ENCODE results near the gene RXYLT1.

The RXYLT1 gene

GRCh38 chr12:63814146-63814772, 34.5 kb downstream of the RXYLT1 start:
- TF ChIP-seq, protein P1, sequence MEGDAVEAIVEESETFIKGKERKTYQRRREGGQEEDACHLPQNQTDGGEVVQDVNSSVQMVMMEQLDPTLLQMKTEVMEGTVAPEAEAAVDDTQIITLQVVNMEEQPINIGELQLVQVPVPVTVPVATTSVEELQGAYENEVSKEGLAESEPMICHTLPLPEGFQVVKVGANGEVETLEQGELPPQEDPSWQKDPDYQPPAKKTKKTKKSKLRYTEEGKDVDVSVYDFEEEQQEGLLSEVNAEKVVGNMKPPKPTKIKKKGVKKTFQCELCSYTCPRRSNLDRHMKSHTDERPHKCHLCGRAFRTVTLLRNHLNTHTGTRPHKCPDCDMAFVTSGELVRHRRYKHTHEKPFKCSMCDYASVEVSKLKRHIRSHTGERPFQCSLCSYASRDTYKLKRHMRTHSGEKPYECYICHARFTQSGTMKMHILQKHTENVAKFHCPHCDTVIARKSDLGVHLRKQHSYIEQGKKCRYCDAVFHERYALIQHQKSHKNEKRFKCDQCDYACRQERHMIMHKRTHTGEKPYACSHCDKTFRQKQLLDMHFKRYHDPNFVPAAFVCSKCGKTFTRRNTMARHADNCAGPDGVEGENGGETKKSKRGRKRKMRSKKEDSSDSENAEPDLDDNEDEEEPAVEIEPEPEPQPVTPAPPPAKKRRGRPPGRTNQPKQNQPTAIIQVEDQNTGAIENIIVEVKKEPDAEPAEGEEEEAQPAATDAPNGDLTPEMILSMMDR (IDR thresholded peaks at IDR 0.05): no peak

DNA sequence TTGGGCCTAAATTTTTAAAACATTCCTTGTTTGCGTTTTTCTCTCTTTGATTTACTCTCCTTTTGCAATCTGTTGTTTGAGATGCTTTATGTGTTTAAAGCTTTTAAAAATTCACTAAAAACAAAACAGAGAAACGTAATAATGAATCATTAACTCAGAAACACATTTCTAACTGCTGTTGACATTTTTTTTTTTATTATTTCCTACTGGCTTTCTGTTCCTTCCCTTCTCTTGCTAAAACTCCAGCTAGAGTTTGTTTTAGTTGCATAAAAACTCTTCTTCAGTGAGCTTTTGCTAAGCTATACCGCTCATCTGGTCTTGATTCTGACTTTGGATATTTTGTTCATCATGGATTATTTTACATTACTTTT, 35.8 kb downstream of the RXYLT1 start:
- TF ChIP-seq, protein P1 (IDR thresholded peaks at IDR 0.05): no peak

GRCh38 chr12:63816031-63816430, 36.3 kb downstream of the RXYLT1 start:
- TF ChIP-seq, protein P1 (IDR thresholded peaks at IDR 0.05): no peak

DNA sequence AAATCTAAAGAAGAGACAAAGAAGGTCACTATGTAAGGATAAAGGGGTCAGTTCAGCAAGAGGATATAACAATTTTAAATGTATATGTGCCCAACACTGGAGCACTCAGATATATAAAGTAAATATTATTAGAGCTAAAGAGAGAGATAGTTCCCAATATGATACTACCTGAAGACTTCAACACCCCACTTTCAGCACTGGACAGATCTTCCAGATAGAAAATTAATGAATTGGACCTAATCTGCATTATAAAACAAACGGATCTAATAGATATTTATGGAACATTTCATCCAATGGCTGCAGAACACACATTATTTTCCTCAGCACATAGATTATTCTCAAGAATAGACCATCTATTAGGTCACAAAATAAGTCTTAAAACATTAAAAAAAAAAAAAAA, 40.7 kb downstream of the RXYLT1 start:
- TF ChIP-seq, protein P1 (IDR thresholded peaks at IDR 0.05): no peak

- TF ChIP-seq, protein P1 (IDR thresholded peaks at IDR 0.05): no peak
Observed at GRCh38 chr12:63821781-63822251, 42.1 kb downstream of the RXYLT1 start.

DNA sequence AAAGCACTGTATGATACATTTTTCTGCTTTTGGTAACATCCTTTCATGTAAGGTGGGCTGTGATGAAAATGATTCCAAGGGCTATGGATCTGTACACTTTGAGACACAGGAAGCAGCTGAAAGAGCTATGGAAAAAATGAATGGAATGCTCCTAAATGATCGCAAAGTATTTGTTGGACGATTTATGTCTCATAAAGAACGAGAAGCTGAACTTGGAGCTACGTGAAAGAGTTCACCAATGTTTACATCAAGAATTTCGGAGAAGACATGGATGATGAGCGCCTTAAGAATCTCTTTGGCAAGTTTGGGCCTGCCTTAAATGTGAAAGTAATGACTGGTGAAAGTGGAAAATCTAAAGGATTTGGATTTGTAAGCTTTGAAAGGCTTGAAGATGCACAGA, 42.6 kb downstream of the RXYLT1 start:
- TF ChIP-seq, protein P1 (IDR thresholded peaks at IDR 0.05): no peak

GRCh38 chr12:63823040-63823439, 43.3 kb downstream of the RXYLT1 start:
- TF ChIP-seq, protein P1 (IDR thresholded peaks at IDR 0.05): no peak

All from LNCAP (cell line).